GM12874 (cell line): Measurements from ENCODE around the gene NBL1.

Experiments
- CTCF ChIP-seq: IDR thresholded peaks from 2 replicates; pipeline ENCODE4 v1.5.1; 2011; ENCODE audit warnings: low read depth, mild to moderate bottlenecking, control low read depth, low read length, moderate library complexity; ENCODE audit not compliant: insufficient read depth

Gene NBL1

GRCh38 chr1:19635646-19636045 lies 8.5 kb upstream of the NBL1 start:
- no peak for TF ChIP-seq CTCF

GRCh38 chr1:19636065-19636464 lies 8.0 kb upstream of the NBL1 start:
- no peak for TF ChIP-seq CTCF

- no peak for TF ChIP-seq CTCF
Observed at GRCh38 chr1:19637606-19638005, 6.5 kb upstream of the NBL1 start.

GRCh38 chr1:19639999-19640362 lies 4.1 kb upstream of the NBL1 start:
- no peak for TF ChIP-seq CTCF

- TF ChIP-seq CTCF = no peak
Observed at GRCh38 chr1:19640363-19641316, 3.5 kb upstream of the NBL1 start.

GRCh38 chr1:19643121-19643520 lies 990 bp upstream of the NBL1 start:
- TF ChIP-seq CTCF = no peak

- TF ChIP-seq CTCF = no peak
Observed at GRCh38 chr1:19644395-19644680, 227 bp downstream of the NBL1 start.
